DOHH2 (cell line): ENCODE measurements around the gene SMARCA4.
"Not testable (repeated sequence)": the region's sequence is repeated elsewhere in the genome, so short reads cannot be mapped to it uniquely, and the experiment has no call there.

ENCODE experiments used
- H3F3A ChIP-seq: fragments of 200-600 bp; sonication (generic), shearing (Covaris generic); 2 replicates; pipeline ENCODE4 v1.6.0; 2016; ENCODE audit warnings: antibody characterized with exemption, mild to moderate bottlenecking; ENCODE audit not compliant: control insufficient read depth, insufficient read depth
- H3K27ac ChIP-seq: fragments of 200-600 bp; sonication (generic); 2 replicates; pipeline ENCODE4 v1.5.1; 2014; ENCODE audit warnings: low read depth, mild to moderate bottlenecking, low read length, moderate library complexity
- H3K27me3 ChIP-seq: fragments of 200-600 bp; sonication (generic); 2 replicates; pipeline ENCODE4 v1.6.1; 2014; ENCODE audit warnings: mild to moderate bottlenecking, low read length, mixed read lengths; ENCODE audit not compliant: control insufficient read depth
- H3K36me3 ChIP-seq: fragments of 200-600 bp; sonication (generic); 2 replicates; pipeline ENCODE4 v1.6.1; 2014; ENCODE audit warnings: mild to moderate bottlenecking, low read length, moderate library complexity, mixed read lengths; ENCODE audit not compliant: control insufficient read depth
- H3K4me1 ChIP-seq: fragments of 200-600 bp; sonication (generic); 2 replicates; pipeline ENCODE4 v1.6.1; 2014; ENCODE audit warnings: mild to moderate bottlenecking, low read length, mixed read lengths; ENCODE audit not compliant: control insufficient read depth
- H3K4me2 ChIP-seq: fragments of 200-600 bp; sonication (generic); 2 replicates; pipeline ENCODE4 v1.6.0; 2014; ENCODE audit warnings: mild to moderate bottlenecking, low read length, moderate library complexity
- H3K4me3 ChIP-seq: fragments of 200-600 bp; sonication (generic); 2 replicates; pipeline ENCODE4 v1.5.1; 2014; ENCODE audit warnings: mild to moderate bottlenecking, low read length, mixed read lengths
- H3K79me2 ChIP-seq: fragments of 200-600 bp; sonication (generic); 2 replicates; pipeline ENCODE4 v1.6.1; 2014; ENCODE audit warnings: mild to moderate bottlenecking, low read length, mixed read lengths; ENCODE audit not compliant: control insufficient read depth
- H3K9me2 ChIP-seq: fragments of 200-600 bp; sonication (generic); replicated peaks from 2 replicates; pipeline ENCODE4 v1.6.1; 2014; ENCODE audit warnings: mild to moderate bottlenecking, low read length, mixed read lengths; ENCODE audit not compliant: control insufficient read depth
- H3K9me3 ChIP-seq: fragments of 200-600 bp; sonication (generic); 2 replicates; pipeline ENCODE4 v1.6.1; 2014; ENCODE audit warnings: antibody characterized with exemption, low read length, mixed read lengths; ENCODE audit not compliant: control insufficient read depth, insufficient read depth
- H4K20me1 ChIP-seq: fragments of 200-600 bp; sonication (generic); 2 replicates; pipeline ENCODE4 v1.6.0; 2014; ENCODE audit warnings: low read depth, mild to moderate bottlenecking, antibody characterized with exemption, low read length, moderate library complexity; ENCODE audit not compliant: control insufficient read depth, insufficient read depth
- EZH2phosphoT487 ChIP-seq: fragments of 200-600 bp; sonication (generic); IDR thresholded peaks from 2 replicates; pipeline ENCODE4 v1.6.1; 2017; ENCODE audit warnings: borderline replicate concordance, mild to moderate bottlenecking, antibody characterized with exemption, low read length, moderate library complexity, mixed read lengths
- TF ChIP-seq, protein P1 (sequence below): fragments of 200-600 bp; sonication (generic); IDR thresholded peaks from one replicate; pipeline ENCODE4 v1.5.1; 2014; ENCODE audit warnings: antibody characterized with exemption, mild to moderate bottlenecking, low read depth, low read length; ENCODE audit not compliant: poor library complexity, severe bottlenecking

SMARCA4 gene

DNA sequence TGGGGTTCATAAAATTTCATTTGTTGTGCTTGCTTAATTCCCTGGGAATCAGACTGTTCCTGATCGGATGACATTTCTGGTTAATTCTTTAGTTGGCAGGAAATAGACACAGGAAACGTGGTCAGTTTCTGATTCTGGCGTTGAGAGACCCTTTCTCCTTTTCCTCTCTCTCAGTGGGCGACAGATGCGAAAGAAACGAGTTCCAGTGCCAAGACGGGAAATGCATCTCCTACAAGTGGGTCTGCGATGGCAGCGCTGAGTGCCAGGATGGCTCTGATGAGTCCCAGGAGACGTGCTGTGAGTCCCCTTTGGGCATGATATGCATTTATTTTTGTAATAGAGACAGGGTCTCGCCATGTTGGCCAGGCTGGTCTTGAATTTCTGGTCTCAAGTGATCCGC lies 139.2 kb downstream of the SMARCA4 start:
- H3K27ac ChIP-seq = no peak overlapping the region

DNA sequence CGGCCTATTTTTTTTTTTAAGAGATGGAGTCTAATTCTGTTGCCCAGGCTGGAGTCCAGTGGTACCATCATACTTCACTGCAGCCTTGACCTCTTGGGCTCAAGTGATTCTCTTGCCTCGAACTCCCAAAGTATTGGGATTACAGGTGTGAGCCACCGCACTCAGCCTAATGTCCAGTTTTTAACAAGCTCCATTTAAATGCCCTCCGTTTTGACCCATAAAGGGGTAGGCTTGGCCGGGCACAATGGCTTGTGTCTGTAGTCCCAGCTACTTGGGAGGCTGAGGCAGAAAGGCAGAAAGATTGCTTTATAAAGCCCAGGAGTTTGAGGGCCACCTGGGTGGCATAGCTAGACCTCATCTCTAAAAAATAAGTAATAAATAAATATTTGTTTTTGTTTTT lies 140.2 kb downstream of the SMARCA4 start:
- TF ChIP-seq EZH2phosphoT487 = no peak
- TF ChIP-seq, protein P1, sequence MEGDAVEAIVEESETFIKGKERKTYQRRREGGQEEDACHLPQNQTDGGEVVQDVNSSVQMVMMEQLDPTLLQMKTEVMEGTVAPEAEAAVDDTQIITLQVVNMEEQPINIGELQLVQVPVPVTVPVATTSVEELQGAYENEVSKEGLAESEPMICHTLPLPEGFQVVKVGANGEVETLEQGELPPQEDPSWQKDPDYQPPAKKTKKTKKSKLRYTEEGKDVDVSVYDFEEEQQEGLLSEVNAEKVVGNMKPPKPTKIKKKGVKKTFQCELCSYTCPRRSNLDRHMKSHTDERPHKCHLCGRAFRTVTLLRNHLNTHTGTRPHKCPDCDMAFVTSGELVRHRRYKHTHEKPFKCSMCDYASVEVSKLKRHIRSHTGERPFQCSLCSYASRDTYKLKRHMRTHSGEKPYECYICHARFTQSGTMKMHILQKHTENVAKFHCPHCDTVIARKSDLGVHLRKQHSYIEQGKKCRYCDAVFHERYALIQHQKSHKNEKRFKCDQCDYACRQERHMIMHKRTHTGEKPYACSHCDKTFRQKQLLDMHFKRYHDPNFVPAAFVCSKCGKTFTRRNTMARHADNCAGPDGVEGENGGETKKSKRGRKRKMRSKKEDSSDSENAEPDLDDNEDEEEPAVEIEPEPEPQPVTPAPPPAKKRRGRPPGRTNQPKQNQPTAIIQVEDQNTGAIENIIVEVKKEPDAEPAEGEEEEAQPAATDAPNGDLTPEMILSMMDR = no peak
- peaks cover 4% of the 10 kb centered on the region; the same call in 1 of the 2 replicates for H3F3A ChIP-seq
- H3K4me3 ChIP-seq = no peak overlapping the region
- no peaks in the 10 kb centered on the region for H3K4me1 ChIP-seq
- H3K9me2 ChIP-seq = no peaks in the 10 kb centered on the region
- H4K20me1 ChIP-seq = peaks cover 24% of the 10 kb centered on the region
- H3K9me3 ChIP-seq = no peaks in the 10 kb centered on the region
- H3K4me2 ChIP-seq = no peak overlapping the region
- H3K27ac ChIP-seq = no peak overlapping the region
- H3K79me2 ChIP-seq = peaks cover 64% of the 10 kb centered on the region
- H3K27me3 ChIP-seq = peaks cover 4% of the 10 kb centered on the region; the same call in 1 of the 2 replicates
- peaks cover 73% of the 10 kb centered on the region for H3K36me3 ChIP-seq

More for the DNA sequence above, 139.2 kb downstream of the SMARCA4 start:
- TF ChIP-seq EZH2phosphoT487 = no peak
- TF ChIP-seq, protein P1 = no peak
- Histone ChIP-seq H3K9me2 (no peaks in the 10 kb centered on the region), H3K4me3 (no peak overlapping the region), H3K4me1 (peaks cover 4% of the 10 kb centered on the region), H3K4me2 (no peak overlapping the region), H3K36me3 (peaks cover 73% of the 10 kb centered on the region), H3K9me3 (no peaks in the 10 kb centered on the region), H3K79me2 (peaks cover 71% of the 10 kb centered on the region), H3K27me3 (peaks cover 12% of the 10 kb centered on the region), H4K20me1 (peaks cover 30% of the 10 kb centered on the region), H3F3A (peaks cover 4% of the 10 kb centered on the region; the same call in 1 of the 2 replicates)

DNA sequence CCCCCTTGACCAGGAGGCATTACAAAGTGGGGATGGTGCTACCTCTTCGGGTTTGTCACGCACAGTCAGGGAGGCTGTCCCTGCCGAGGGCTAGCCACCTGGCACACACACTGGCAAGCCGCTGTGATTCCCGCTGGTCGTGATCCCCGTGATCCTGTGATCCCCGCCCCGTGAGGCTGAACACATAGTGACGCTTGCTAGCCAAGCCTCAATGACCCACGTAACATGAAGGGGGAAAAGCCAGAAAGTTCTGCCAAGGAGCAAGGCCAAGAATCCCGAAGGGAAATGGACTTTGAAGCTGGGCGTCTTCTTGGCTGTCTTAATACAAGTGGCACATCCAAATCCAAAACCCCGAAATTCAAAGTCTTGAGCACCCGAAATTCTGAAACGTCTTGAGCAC lies 142.1 kb downstream of the SMARCA4 start:
- Histone ChIP-seq H3K27me3 (no peaks in the 10 kb centered on the region), H4K20me1 (peaks cover 15% of the 10 kb centered on the region), H3K4me1 (no peaks in the 10 kb centered on the region), H3K36me3 (peaks cover 75% of the 10 kb centered on the region), H3K27ac (no peak overlapping the region), H3K4me3 (no peak overlapping the region), H3F3A (peaks cover 4% of the 10 kb centered on the region; the same call in 1 of the 2 replicates), H3K9me3 (no peaks in the 10 kb centered on the region), H3K4me2 (no peak overlapping the region), H3K9me2 (no peaks in the 10 kb centered on the region), H3K79me2 (peaks cover 48% of the 10 kb centered on the region)
- TF ChIP-seq EZH2phosphoT487 = no peak
- TF ChIP-seq, protein P1 = no peak

DNA sequence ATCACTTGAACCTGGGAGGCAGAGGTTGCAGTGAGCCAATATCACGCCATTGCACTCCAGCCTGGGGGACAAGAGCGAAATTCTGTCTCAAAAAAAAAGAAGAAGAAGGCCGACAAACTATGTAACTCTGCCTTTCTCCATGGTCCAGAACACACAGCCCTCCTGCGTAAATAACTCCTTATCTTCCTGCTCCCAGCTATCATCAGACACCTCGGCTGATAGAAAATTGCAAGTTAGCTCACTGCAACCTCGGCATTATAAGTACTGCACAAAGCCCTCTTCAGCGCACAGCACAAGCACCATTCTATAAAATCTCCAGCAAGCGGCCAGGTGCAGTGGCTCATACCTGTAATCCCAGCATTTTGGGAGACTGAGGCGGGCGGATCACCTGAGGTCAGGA lies 142.8 kb downstream of the SMARCA4 start:
- H4K20me1 ChIP-seq = peaks cover 15% of the 10 kb centered on the region
- H3K27me3 ChIP-seq, H3F3A ChIP-seq: not testable (repeated sequence)

More for the DNA sequence above, 142.8 kb downstream of the SMARCA4 start:
- H3K27ac ChIP-seq, H3K4me1 ChIP-seq, H3K9me3 ChIP-seq, H3K9me2 ChIP-seq, H3K4me2 ChIP-seq, H3K4me3 ChIP-seq: not testable (repeated sequence)
- peaks cover 81% of the 10 kb centered on the region for H3K36me3 ChIP-seq
- H3K79me2 ChIP-seq = peaks cover 41% of the 10 kb centered on the region
